HepG2 (cell line): ENCODE measurements around the gene CCDC183. TPM values are rescaled to one million over a fixed set of nuclear protein-coding genes. Genes with fewer than 3 reads are reported as not detected.

Experiments used
- ATAC-seq: fragments of 200-7000 bp; cut with Tn5 transposase; 3 replicates; pipeline ENCODE4 v1.9.1; 2020; ENCODE audit warnings: mild to moderate bottlenecking, moderate library complexity
- BruUV-seq: library from RNA; stranded (reverse); fragments of 400-500 nt; replicated peaks from 2 replicates; lab custom pipeline; 2021; lab: Mats Ljungman, UMichigan
- CTCF ChIA-PET: fragments of 300-600 bp; formaldehyde crosslinking; extraction: SDS; loops from one replicate; lab custom pipeline; 2021; ENCODE audit warnings: low total read pairs, inconsistent platforms, low intra/inter-chr PET ratio; lab: Yijun Ruan, JAX
- POLR2A ChIA-PET: fragments of 350-600 bp; sonication (Branson Sonifier 250); formaldehyde crosslinking; loops from one replicate; lab custom pipeline; 2020; ENCODE audit warnings: antibody characterized with exemption, inconsistent platforms; lab: Yijun Ruan, JAX
- DNase-seq: peaks from one replicate; pipeline ENCODE4 v3.0.0-alpha.2; 2015; ENCODE audit warnings: low spot score
- FAIRE-seq: peaks from 3 replicates; lab custom pipeline; 2011; peaks lifted over from hg19 to GRCh38; lab: Jason Lieb, UNC
- H2AFZ ChIP-seq: one replicate; pipeline ENCODE4 v1.6.1; 2011; ENCODE audit warnings: low read length, inconsistent platforms
- H3K27ac ChIP-seq: fragments of 300-600 bp; 3 replicates; pipeline ENCODE4 v1.8.0; 2011; ENCODE audit warnings: mixed run types, mild to moderate bottlenecking, mixed read lengths, low read length, inconsistent platforms; ENCODE audit not compliant: insufficient read depth; ENCODE audit errors: extremely low read length
- H3K27me3 ChIP-seq, 2 experiments: fragments of 200-600 bp in 1 of 2; 2 replicates in 1 of 2; 3 replicates in 1 of 2; pipeline versions ENCODE4 v1.6.0 to v1.8.0; 2011; ENCODE audit warnings: low read length in 2 of 2, mild to moderate bottlenecking in 2 of 2, moderate library complexity in 2 of 2, inconsistent platforms in 1 of 2; ENCODE audit not compliant: insufficient read depth in 2 of 2, control insufficient read depth in 1 of 2
- H3K36me3 ChIP-seq, 2 experiments: fragments of 200-600 bp in 1 of 2; replicated peaks in 1 of 2; 2 replicates in 1 of 2; 3 replicates in 1 of 2; pipeline versions ENCODE4 v1.5.1 to v1.8.0; 2011; ENCODE audit warnings: low read length in 2 of 2, inconsistent platforms in 1 of 2; ENCODE audit not compliant: insufficient read depth in 2 of 2, control insufficient read depth in 1 of 2
- H3K4me1 ChIP-seq: 2 replicates; pipeline ENCODE4 v1.5.1; 2012; ENCODE audit warnings: low read length, inconsistent platforms; ENCODE audit not compliant: insufficient read depth
- H3K4me2 ChIP-seq: 2 replicates; pipeline ENCODE4 v1.6.0; 2011; ENCODE audit warnings: low read depth, low read length, inconsistent platforms
- H3K4me3 ChIP-seq, 3 experiments: fragments of 200-600 bp in 1 of 3; sonication (generic), shearing (Covaris generic) in 1 of 3; replicated peaks in 1 of 3; 2 replicates each; pipeline ENCODE4 v1.5.1; 2011 to 2016; ENCODE audit warnings: low read length in 3 of 3, inconsistent platforms in 2 of 3, low read depth in 2 of 3, mild to moderate bottlenecking in 2 of 3, control low read depth in 1 of 3, mixed read lengths in 1 of 3; ENCODE audit not compliant: insufficient read depth in 1 of 3
- H3K79me2 ChIP-seq: one replicate; pipeline ENCODE4 v1.6.1; 2011; ENCODE audit warnings: low read length, inconsistent platforms; ENCODE audit not compliant: insufficient read depth
- H3K9ac ChIP-seq: 2 replicates; pipeline ENCODE4 v1.6.0; 2011; ENCODE audit warnings: mild to moderate bottlenecking, low read depth, low read length, inconsistent platforms; ENCODE audit not compliant: insufficient read depth
- H3K9me3 ChIP-seq: 2 replicates; pipeline ENCODE4 v1.5.1; 2012; ENCODE audit warnings: mild to moderate bottlenecking, low read length
- H4K20me1 ChIP-seq: 2 replicates; pipeline ENCODE4 v1.6.0; 2011; ENCODE audit warnings: inconsistent platforms, mild to moderate bottlenecking, low read length, moderate library complexity; ENCODE audit not compliant: insufficient read depth
- DMAP1 ChIP-seq: IDR thresholded peaks from 2 replicates; pipeline ENCODE4 v1.6.1; 2016
- HNRNPLL ChIP-seq: fragments of 200-400 bp; formaldehyde crosslinking; IDR thresholded peaks from 2 replicates; pipeline ENCODE4 v1.6.1; 2017; ENCODE audit warnings: mild to moderate bottlenecking, low read depth, low read length; ENCODE audit not compliant: poor library complexity, severe bottlenecking
- MAZ ChIP-seq, 2 experiments: sonication (generic) in 1 of 2; formaldehyde crosslinking in 1 of 2; IDR thresholded peaks; 2 replicates each; pipeline versions ENCODE4 v1.5.0 to v1.6.1; 2012 to 2020; ENCODE audit warnings: low read depth in 2 of 2, mild to moderate bottlenecking in 2 of 2, borderline replicate concordance in 1 of 2, improper control_type of control experiment in 1 of 2, low read length in 1 of 2, missing genetic modification reagents in 1 of 2, moderate library complexity in 1 of 2
- PPARG ChIP-seq: conservative IDR thresholded peaks from 2 replicates; pipeline ENCODE4 v1.6.1; 2016; ENCODE audit warnings: missing biosample characterization, missing genetic modification reagents
- TCF7 ChIP-seq: sonication (generic); IDR thresholded peaks from 2 replicates; pipeline ENCODE4 v1.6.1; 2016; ENCODE audit warnings: antibody characterized with exemption, low read depth
- ZNF547 ChIP-seq: sonication (generic); formaldehyde crosslinking; IDR thresholded peaks from 2 replicates; pipeline ENCODE4 v1.5.1; 2020; ENCODE audit warnings: mild to moderate bottlenecking, missing genetic modification reagents
- ZXDC ChIP-seq: sonication (generic); formaldehyde crosslinking; IDR thresholded peaks from 2 replicates; pipeline ENCODE4 v1.5.0; 2020; ENCODE audit warnings: mild to moderate bottlenecking, missing genetic modification reagents
- WGBS: methylation state at CpG from one replicate; pipeline ENCODE4 v1.1.6; 2017; ENCODE audit warnings: low lambda C conversion rate; 5-methylcytosine and 5-hydroxymethylcytosine counted together
- in situ Hi-C: cut with HindIII; loops from 2 replicates; pipeline ENCODE4 v1.10.0; 2017; ENCODE audit warnings: low pct_unique_long_range_greater_than_20kb; ENCODE audit not compliant: extremely low pct_ligation_motif_present
- intact Hi-C: fragments of 100-400 bp; cut with micrococcal nuclease; formaldehyde crosslinking; loops from one replicate; pipeline ENCODE4 v1.10.0; 2022; ENCODE audit not compliant: unreplicated experiment
- polyA plus RNA-seq, 8 experiments: library from polyadenylated mRNA; depleted of rRNA in 3 of 8; stranded (reverse) in 7 of 8; unstranded in 1 of 8; fragments of >200 nt; fragmentation: Illumina TruSeq in 4 of 8; extraction: Trizol in 4 of 8; gene quantifications; 2 replicates each; pipeline versions ENCODE4 v1.2.1 to v1.2.3, GENCODE V29; 2011 to 2016; ENCODE audit warnings: low read depth in 4 of 8, missing spikeins in 1 of 8, mixed read lengths in 1 of 8; ENCODE audit not compliant: insufficient read depth in 1 of 8
- total RNA-seq, 5 experiments: library from RNA; depleted of rRNA; stranded (reverse); fragments of >200 nt; fragmentation: Illumina TruSeq; extraction: Trizol; gene quantifications; 2 replicates each; pipeline ENCODE4 v1.2.3, GENCODE V29; 2016; ENCODE audit warnings: low read depth in 1 of 5
- TF ChIP-seq, protein P1 (sequence below): sonication (generic); formaldehyde crosslinking; IDR thresholded peaks from 2 replicates; pipeline ENCODE4 v1.5.1; 2020; ENCODE audit warnings: mild to moderate bottlenecking, missing genetic modification reagents, borderline replicate concordance

The CCDC183 gene
- total and polyA plus RNA-seq, 2 of the 13 experiments (the other 11 are each of a cell fraction or from before 2014, with no cell fraction given): 5.0 to 66.4 TPM

GRCh38 chr9:136762915-136763648 lies 33.1 kb upstream of the CCDC183 start (continued):
- TF ChIP-seq PPARG: peak; percentile 74
- TF ChIP-seq HNRNPLL: peak; percentile 11
- TF ChIP-seq MAZ (IDR thresholded peaks at IDR 0.05; ENCODE audit: borderline replicate concordance, low read depth, low read length): peak; percentile 44; the same call in 1 of the 2 replicates
- TF ChIP-seq MAZ (CRISPR knock-in tag; IDR thresholded peaks at IDR 0.05; ENCODE audit: low read depth): no peak

GRCh38 chr9:136763649-136764035 lies 32.5 kb upstream of the CCDC183 start:
- ChIA-PET CTCF (no interaction called here), POLR2A (no interaction called here)
- H3K4me1 ChIP-seq: peaks cover 73% of the 10 kb centered on the region
- H2AFZ ChIP-seq: no peak overlapping the region
- BruUV-seq: no TSS peak
- H3K79me2 ChIP-seq: no peaks in the 10 kb centered on the region
- intact Hi-C loops (no loop called here), in situ Hi-C loops (no loop called here)
- peak overlapping the region in 1 of 3 experiments; percentile 44; a peak in 1 of 6 replicates for H3K4me3 ChIP-seq
- H4K20me1 ChIP-seq: no peaks in the 10 kb centered on the region
- peak overlapping the region; percentile 31 for H3K27ac ChIP-seq
- H3K9me3 ChIP-seq: no peaks in the 10 kb centered on the region
- 0 out of 5 replicates have a peak, but pooled peaks cover 0 to 7% of the 10 kb centered on the region in 2 experiments for H3K27me3 ChIP-seq
- 70% methylated on average over 7 of the region's 14 CpGs for WGBS
- ATAC-seq (no peak), DNase-seq (no peak), FAIRE-seq (no peak)
- H3K9ac ChIP-seq: peak overlapping the region; percentile 52
- H3K36me3 ChIP-seq: no peaks in the 10 kb centered on the region
- H3K4me2 ChIP-seq: peak overlapping the region; percentile 67
- no peak for TF ChIP-seq DMAP1 (CRISPR knock-in tag)
- no peak for TF ChIP-seq ZXDC (CRISPR knock-in tag)
- TF ChIP-seq ZNF547: no peak
- TF ChIP-seq, protein P1, sequence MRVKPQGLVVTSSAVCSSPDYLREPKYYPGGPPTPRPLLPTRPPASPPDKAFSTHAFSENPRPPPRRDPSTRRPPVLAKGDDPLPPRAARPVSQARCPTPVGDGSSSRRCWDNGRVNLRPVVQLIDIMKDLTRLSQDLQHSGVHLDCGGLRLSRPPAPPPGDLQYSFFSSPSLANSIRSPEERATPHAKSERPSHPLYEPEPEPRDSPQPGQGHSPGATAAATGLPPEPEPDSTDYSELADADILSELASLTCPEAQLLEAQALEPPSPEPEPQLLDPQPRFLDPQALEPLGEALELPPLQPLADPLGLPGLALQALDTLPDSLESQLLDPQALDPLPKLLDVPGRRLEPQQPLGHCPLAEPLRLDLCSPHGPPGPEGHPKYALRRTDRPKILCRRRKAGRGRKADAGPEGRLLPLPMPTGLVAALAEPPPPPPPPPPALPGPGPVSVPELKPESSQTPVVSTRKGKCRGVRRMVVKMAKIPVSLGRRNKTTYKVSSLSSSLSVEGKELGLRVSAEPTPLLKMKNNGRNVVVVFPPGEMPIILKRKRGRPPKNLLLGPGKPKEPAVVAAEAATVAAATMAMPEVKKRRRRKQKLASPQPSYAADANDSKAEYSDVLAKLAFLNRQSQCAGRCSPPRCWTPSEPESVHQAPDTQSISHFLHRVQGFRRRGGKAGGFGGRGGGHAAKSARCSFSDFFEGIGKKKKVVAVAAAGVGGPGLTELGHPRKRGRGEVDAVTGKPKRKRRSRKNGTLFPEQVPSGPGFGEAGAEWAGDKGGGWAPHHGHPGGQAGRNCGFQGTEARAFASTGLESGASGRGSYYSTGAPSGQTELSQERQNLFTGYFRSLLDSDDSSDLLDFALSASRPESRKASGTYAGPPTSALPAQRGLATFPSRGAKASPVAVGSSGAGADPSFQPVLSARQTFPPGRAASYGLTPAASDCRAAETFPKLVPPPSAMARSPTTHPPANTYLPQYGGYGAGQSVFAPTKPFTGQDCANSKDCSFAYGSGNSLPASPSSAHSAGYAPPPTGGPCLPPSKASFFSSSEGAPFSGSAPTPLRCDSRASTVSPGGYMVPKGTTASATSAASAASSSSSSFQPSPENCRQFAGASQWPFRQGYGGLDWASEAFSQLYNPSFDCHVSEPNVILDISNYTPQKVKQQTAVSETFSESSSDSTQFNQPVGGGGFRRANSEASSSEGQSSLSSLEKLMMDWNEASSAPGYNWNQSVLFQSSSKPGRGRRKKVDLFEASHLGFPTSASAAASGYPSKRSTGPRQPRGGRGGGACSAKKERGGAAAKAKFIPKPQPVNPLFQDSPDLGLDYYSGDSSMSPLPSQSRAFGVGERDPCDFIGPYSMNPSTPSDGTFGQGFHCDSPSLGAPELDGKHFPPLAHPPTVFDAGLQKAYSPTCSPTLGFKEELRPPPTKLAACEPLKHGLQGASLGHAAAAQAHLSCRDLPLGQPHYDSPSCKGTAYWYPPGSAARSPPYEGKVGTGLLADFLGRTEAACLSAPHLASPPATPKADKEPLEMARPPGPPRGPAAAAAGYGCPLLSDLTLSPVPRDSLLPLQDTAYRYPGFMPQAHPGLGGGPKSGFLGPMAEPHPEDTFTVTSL (CRISPR knock-in tag): no peak
- TF ChIP-seq TCF7: no peak
- TF ChIP-seq, all 625 proteins: peak for 0
